SK-N-SH (cell line): ENCODE results near the gene ERH. TPM values are rescaled to one million over a fixed set of nuclear protein-coding genes. Genes with fewer than 3 reads are reported as not detected.
"Not testable (repeated sequence)": the region's sequence is repeated elsewhere in the genome, so short reads cannot be mapped to it uniquely, and the experiment has no call there.

ENCODE experiments used
- CTCF ChIA-PET: fragments of 300-600, 350-600 bp; formaldehyde crosslinking; extraction: SDS; loops from one replicate; lab custom pipeline; 2021; lab: Yijun Ruan, JAX
- POLR2A ChIA-PET: fragments of 350-600 bp; sonication (Branson Sonifier 250); formaldehyde crosslinking; extraction: SDS; loops from one replicate; lab custom pipeline; 2020; ENCODE audit warnings: antibody characterized with exemption, inconsistent platforms; lab: Yijun Ruan, JAX
- DNase-seq: peaks from one replicate; pipeline ENCODE4 v3.0.0; 2012
- H2AFZ ChIP-seq: fragments of 200-600 bp; sonication (generic); 2 replicates; pipeline ENCODE4 v1.8.1; 2016; ENCODE audit warnings: antibody characterized with exemption, mild to moderate bottlenecking, low read depth
- H3F3A ChIP-seq: fragments of 200-600 bp; sonication (generic); replicated peaks from 2 replicates; pipeline ENCODE3; 2016; ENCODE audit warnings: antibody characterized with exemption, mild to moderate bottlenecking; ENCODE audit not compliant: insufficient read depth
- H3K27ac ChIP-seq, 2 experiments: fragments of 200-500 bp in 1 of 2; fragments of 200-600 bp in 1 of 2; sonication (Bioruptor generic) in 1 of 2; sonication (generic), shearing (Covaris generic) in 1 of 2; 2 replicates each; pipeline versions ENCODE4 v1.5.1 to v1.6.1; 2014 to 2016; ENCODE audit warnings: low read depth in 2 of 2, inconsistent platforms in 1 of 2, low read length in 1 of 2, mild to moderate bottlenecking in 1 of 2, mixed read lengths in 1 of 2
- H3K27me3 ChIP-seq: fragments of 200-600 bp; sonication (generic), shearing (Covaris generic); 2 replicates; pipeline ENCODE4 v1.6.1; 2016; ENCODE audit warnings: mixed run types; ENCODE audit not compliant: insufficient read depth
- H3K36me3 ChIP-seq, 2 experiments: fragments of 200-500 bp in 1 of 2; fragments of 200-600 bp in 1 of 2; sonication (Bioruptor generic) in 1 of 2; sonication (generic) in 1 of 2; replicated peaks in 1 of 2; 2 replicates each; pipeline versions ENCODE3 to v1.5.1; 2014 to 2016; ENCODE audit warnings: low read length in 1 of 2, mild to moderate bottlenecking in 1 of 2; ENCODE audit not compliant: insufficient read depth in 2 of 2, control insufficient read depth in 1 of 2
- H3K4me1 ChIP-seq, 2 experiments: fragments of 200-500 bp in 1 of 2; fragments of 200-600 bp in 1 of 2; sonication (Bioruptor generic) in 1 of 2; sonication (generic), shearing (Covaris generic) in 1 of 2; 2 replicates each; pipeline versions ENCODE4 v1.5.1 to v1.6.1; 2014 to 2016; ENCODE audit warnings: low read depth in 1 of 2, low read length in 1 of 2, mixed run types in 1 of 2; ENCODE audit not compliant: insufficient read depth in 2 of 2, control insufficient read depth in 1 of 2
- H3K4me2 ChIP-seq: fragments of 200-600 bp; sonication (generic), shearing (Covaris generic); 2 replicates; pipeline ENCODE4 v1.6.1; 2017; ENCODE audit warnings: mixed run types
- H3K4me3 ChIP-seq, 2 experiments: fragments of 200-500 bp in 1 of 2; fragments of 200-600 bp in 1 of 2; sonication (Bioruptor generic) in 1 of 2; sonication (generic), shearing (Covaris generic) in 1 of 2; 2 replicates each; pipeline versions ENCODE4 v1.5.1 to v1.8.1; 2014 to 2016; ENCODE audit warnings: low read depth in 2 of 2, inconsistent platforms in 1 of 2, low read length in 1 of 2, mild to moderate bottlenecking in 1 of 2, mixed read lengths in 1 of 2, moderate library complexity in 1 of 2
- H3K79me2 ChIP-seq: fragments of 200-600 bp; sonication (generic); 2 replicates; pipeline ENCODE4 v1.8.1; 2017; ENCODE audit warnings: mild to moderate bottlenecking; ENCODE audit not compliant: insufficient read depth
- H3K9ac ChIP-seq: fragments of 200-600 bp; sonication (generic); 2 replicates; pipeline ENCODE4 v1.6.1; 2017; ENCODE audit warnings: mixed run types
- H3K9me2 ChIP-seq: fragments of 200-600 bp; sonication (generic); 2 replicates; pipeline ENCODE4 v1.6.1; 2017; ENCODE audit warnings: mixed run types
- H3K9me3 ChIP-seq: fragments of 200-600 bp; sonication (generic); 2 replicates; pipeline ENCODE4 v1.6.1; 2017; ENCODE audit warnings: mixed run types, mild to moderate bottlenecking, moderate library complexity
- H4K20me1 ChIP-seq: fragments of 200-600 bp; sonication (generic); 2 replicates; pipeline ENCODE4 v1.6.1; 2017; ENCODE audit warnings: mild to moderate bottlenecking, mixed run types; ENCODE audit not compliant: insufficient read depth
- CHD2 ChIP-seq: fragments of 150-350 bp; IDR thresholded peaks from 2 replicates; pipeline ENCODE4 v1.6.1; 2018; ENCODE audit warnings: low read length; ENCODE audit not compliant: partially characterized antibody
- FOXJ3 ChIP-seq: sonication (generic); formaldehyde crosslinking; IDR thresholded peaks from 2 replicates; pipeline ENCODE4 v1.5.1; 2020; ENCODE audit warnings: mild to moderate bottlenecking, missing genetic modification reagents
- JUND ChIP-seq: IDR thresholded peaks from 2 replicates; pipeline ENCODE4 v1.4.0; 2012
- MXI1 ChIP-seq: IDR thresholded peaks from 2 replicates; pipeline ENCODE4 v1.6.1; 2012; ENCODE audit warnings: mild to moderate bottlenecking, low read depth, low read length, improper control_type of control experiment
- NRF1 ChIP-seq: IDR thresholded peaks from 2 replicates; pipeline ENCODE4 v1.6.1; 2012; ENCODE audit warnings: low read depth, mild to moderate bottlenecking, low read length
- PBX3 ChIP-seq: IDR thresholded peaks from 2 replicates; pipeline ENCODE4; 2012
- POLR2AphosphoS5 ChIP-seq: IDR thresholded peaks from 2 replicates; pipeline ENCODE4 v1.6.1; 2012; ENCODE audit warnings: low read depth, low read length
- RCOR1 ChIP-seq: fragments of 150-350 bp; IDR thresholded peaks from 2 replicates; pipeline ENCODE4 v1.6.1; 2017; ENCODE audit warnings: antibody characterized with exemption, low read length
- YY1 ChIP-seq: IDR thresholded peaks from 2 replicates; pipeline ENCODE4 v1.4.0; 2012; ENCODE audit warnings: low read depth, mild to moderate bottlenecking
- ZBTB33 ChIP-seq: IDR thresholded peaks from 2 replicates; pipeline ENCODE4 v1.4.0; 2012; ENCODE audit warnings: low read depth, borderline replicate concordance
- WGBS: methylation state at CpG from one replicate; pipeline ENCODE4 v1.1.6; 2017; ENCODE audit warnings: low lambda C conversion rate; 5-methylcytosine and 5-hydroxymethylcytosine counted together
- polyA plus RNA-seq, 3 experiments: library from polyadenylated mRNA; depleted of rRNA; stranded (reverse); fragments of >200 nt; gene quantifications; 2 replicates each; pipeline ENCODE4 v1.2.3, GENCODE V29; 2012
- TF ChIP-seq, protein P1 (sequence below): IDR thresholded peaks from 2 replicates; pipeline ENCODE4 v1.4.0; 2012; ENCODE audit warnings: low read depth, borderline replicate concordance

ERH gene
- polyA plus RNA-seq, 1 of the 3 experiments (the other 2 are of a cell fraction) = 186 TPM

DNA sequence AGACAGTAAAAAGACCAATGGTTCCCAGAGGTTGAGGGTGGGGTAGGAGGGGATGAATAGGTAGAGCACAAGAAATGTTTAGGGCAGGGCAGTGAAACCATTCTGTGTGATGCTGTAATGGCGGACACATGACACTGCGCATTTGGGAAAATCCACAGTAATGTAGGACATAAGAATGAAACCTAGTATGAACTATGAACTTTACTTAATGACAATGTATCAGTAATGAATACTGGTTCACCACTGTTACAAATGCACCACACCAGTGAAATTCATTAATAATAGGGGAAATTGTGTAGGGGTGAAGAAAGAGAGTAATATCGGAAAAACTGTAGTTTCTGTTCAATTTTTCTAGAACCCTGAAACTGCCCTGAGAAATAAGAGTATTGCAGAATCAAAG, 5.6 kb downstream of the ERH start (continued):
- TF ChIP-seq PBX3 = no peak
- TF ChIP-seq CHD2 = no peak
- no peak for TF ChIP-seq RCOR1
- no peak for TF ChIP-seq JUND
- no peak for TF ChIP-seq FOXJ3 (CRISPR knock-in tag)
- TF ChIP-seq, protein P1, sequence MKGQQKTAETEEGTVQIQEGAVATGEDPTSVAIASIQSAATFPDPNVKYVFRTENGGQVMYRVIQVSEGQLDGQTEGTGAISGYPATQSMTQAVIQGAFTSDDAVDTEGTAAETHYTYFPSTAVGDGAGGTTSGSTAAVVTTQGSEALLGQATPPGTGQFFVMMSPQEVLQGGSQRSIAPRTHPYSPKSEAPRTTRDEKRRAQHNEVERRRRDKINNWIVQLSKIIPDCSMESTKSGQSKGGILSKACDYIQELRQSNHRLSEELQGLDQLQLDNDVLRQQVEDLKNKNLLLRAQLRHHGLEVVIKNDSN = no peak
- no peak for TF ChIP-seq MXI1
- no peak for TF ChIP-seq POLR2AphosphoS5
- TF ChIP-seq YY1 = no peak

- H2AFZ ChIP-seq, H3K27ac ChIP-seq, H3K9me2 ChIP-seq, H3K4me2 ChIP-seq, H3F3A ChIP-seq, H3K9me3 ChIP-seq, H3K4me1 ChIP-seq, H3K4me3 ChIP-seq, H3K9ac ChIP-seq, DNase-seq, H3K27me3 ChIP-seq, POLR2A ChIA-PET: not testable (repeated sequence)
- CTCF ChIA-PET = interaction anchor here (0.9 kb wide), 1 partner anchor 129 kb away, joined by 3 read pairs; no protein-coding TSS in a partner anchor
- Histone ChIP-seq H4K20me1 (peaks cover 88% of the 10 kb centered on the region), H3K79me2 (peaks cover 100% of the 10 kb centered on the region), H3K36me3 (peaks cover 71 to 86% of the 10 kb centered on the region in 2 experiments)
- 94% methylated on average over 8 of the region's 8 CpGs for whole genome bisulfite sequencing
Measured at GRCh38 chr14:69391400-69391799, 6.7 kb downstream of the ERH start.

DNA sequence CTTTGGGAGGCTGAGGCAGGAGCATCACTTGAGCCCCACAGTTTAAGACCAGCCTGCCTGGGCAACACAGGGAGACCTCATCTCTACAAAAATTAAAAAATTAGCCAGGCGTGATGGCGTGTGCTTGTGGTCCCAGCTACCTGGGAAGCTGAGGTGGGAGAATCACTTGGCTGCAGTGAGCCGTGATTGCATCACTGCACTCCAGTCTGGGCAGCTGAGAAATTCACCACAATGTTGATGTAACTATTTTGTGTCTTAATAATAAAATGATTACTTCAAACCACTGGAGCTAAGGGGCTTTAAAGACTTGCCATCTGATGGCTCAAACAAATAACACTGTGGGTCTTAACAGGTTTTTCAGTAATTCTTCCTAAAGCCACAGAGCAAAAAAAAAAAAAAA, 10.8 kb downstream of the ERH start:
- no peaks in the 10 kb centered on the region for H3K9me2 ChIP-seq
- TF ChIP-seq NRF1 = no peak
- no peak for TF ChIP-seq ZBTB33
- TF ChIP-seq FOXJ3 (CRISPR knock-in tag) = no peak
- TF ChIP-seq, all 33 proteins: peak for 0
- no peak overlapping the region for H3K4me2 ChIP-seq
- ChIA-PET CTCF (interaction anchor here (1.1 to 1.9 kb wide), 3 partner anchors 24 to 144 kb away, joined by 3 to 4 read pairs (median 4); partner anchors contain the start of gene GALNT16), POLR2A (no interaction called here)
- no peak overlapping the region for H2AFZ ChIP-seq
- 91% methylated on average over 3 of the region's 3 CpGs for WGBS
- H3K27ac ChIP-seq = no peak overlapping the region
- no peaks in the 10 kb centered on the region for H3K27me3 ChIP-seq
- H3K9me3 ChIP-seq = no peaks in the 10 kb centered on the region
- no peak for DNase-seq
- peaks cover 5% of the 10 kb centered on the region for H3F3A ChIP-seq
- peaks cover 74 to 77% of the 10 kb centered on the region in 2 experiments for H3K36me3 ChIP-seq
- peaks cover 99% of the 10 kb centered on the region for H3K79me2 ChIP-seq
- H3K4me1 ChIP-seq = no peaks in the 10 kb centered on the region
- no peak overlapping the region for H3K9ac ChIP-seq
- H4K20me1 ChIP-seq = peaks cover 80% of the 10 kb centered on the region
- H3K4me3 ChIP-seq = no peak overlapping the region
